ENCODE measurements around the gene DCHS1.

DCHS1 gene

DNA sequence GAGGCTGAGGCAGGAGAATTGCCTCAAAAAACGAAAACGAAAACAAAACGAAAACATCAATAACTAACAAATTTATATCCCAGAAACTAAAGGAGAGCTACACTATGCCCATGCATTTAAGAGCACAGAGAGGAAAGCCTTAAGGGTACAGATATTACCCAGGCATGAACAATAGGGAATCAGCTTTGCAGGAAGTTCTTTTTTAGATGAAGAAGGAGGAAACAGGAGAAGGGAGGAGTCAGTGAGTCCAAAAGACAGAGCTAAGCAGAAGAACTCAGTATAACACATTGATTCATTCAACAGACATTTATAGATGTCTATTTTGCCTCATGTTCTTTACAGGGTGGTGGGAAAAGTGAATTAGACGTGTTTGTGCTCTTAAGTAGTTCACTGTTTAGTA is 19.3 kb upstream of the DCHS1 start:
- TF ChIP-seq CTCF (IDR thresholded peaks at IDR 0.05; ENCODE audit: low read depth, low read length) (no peak), EZH2phosphoT487 (IDR thresholded peaks at IDR 0.05; ENCODE audit: low read depth) (no peak)
- Histone ChIP-seq H3K9me3 (ENCODE audit: insufficient read depth, low read length) (no peaks in the 10 kb centered on the region), H3K4me2 (ENCODE audit: low read length) (no peak overlapping the region), H3K27me3 (ENCODE audit: low read depth, low read length) (no peaks in the 10 kb centered on the region), H3K36me3 (replicated peaks; ENCODE audit: low read depth, low read length) (peaks cover 13% of the 10 kb centered on the region), H3K9ac (ENCODE audit: low read length) (no peak overlapping the region), H2AFZ (ENCODE audit: low read depth, low read length) (no peak overlapping the region), H4K20me1 (ENCODE audit: insufficient read depth, low read length) (no peaks in the 10 kb centered on the region), H3K27ac (ENCODE audit: low read length) (no peak overlapping the region), H3K4me1 (ENCODE audit: low read length) (peaks cover 11% of the 10 kb centered on the region), H3K4me3 (ENCODE audit: low read length) (no peak overlapping the region), H3K79me2 (ENCODE audit: low read length) (no peaks in the 10 kb centered on the region)

- Histone ChIP-seq H3K27ac (ENCODE audit: low read length) (no peak overlapping the region), H4K20me1 (ENCODE audit: insufficient read depth, low read length) (no peaks in the 10 kb centered on the region), H3K9me3 (ENCODE audit: insufficient read depth, low read length) (no peaks in the 10 kb centered on the region), H3K9ac (ENCODE audit: low read length) (no peak overlapping the region), H3K4me3 (ENCODE audit: low read length) (no peak overlapping the region), H3K27me3 (ENCODE audit: low read depth, low read length) (no peaks in the 10 kb centered on the region), H3K4me2 (ENCODE audit: low read length) (no peak overlapping the region), H3K4me1 (ENCODE audit: low read length) (peaks cover 11% of the 10 kb centered on the region), H2AFZ (ENCODE audit: low read depth, low read length) (no peak overlapping the region), H3K36me3 (replicated peaks; ENCODE audit: low read depth, low read length) (peaks cover 8% of the 10 kb centered on the region), H3K79me2 (ENCODE audit: low read length) (no peaks in the 10 kb centered on the region)
- TF ChIP-seq EZH2phosphoT487 (IDR thresholded peaks at IDR 0.05; ENCODE audit: low read depth) (no peak), CTCF (IDR thresholded peaks at IDR 0.05; ENCODE audit: low read depth, low read length) (no peak)
Observed at GRCh38 chr11:6674219-6674597, 18.6 kb upstream of the DCHS1 start.

DNA sequence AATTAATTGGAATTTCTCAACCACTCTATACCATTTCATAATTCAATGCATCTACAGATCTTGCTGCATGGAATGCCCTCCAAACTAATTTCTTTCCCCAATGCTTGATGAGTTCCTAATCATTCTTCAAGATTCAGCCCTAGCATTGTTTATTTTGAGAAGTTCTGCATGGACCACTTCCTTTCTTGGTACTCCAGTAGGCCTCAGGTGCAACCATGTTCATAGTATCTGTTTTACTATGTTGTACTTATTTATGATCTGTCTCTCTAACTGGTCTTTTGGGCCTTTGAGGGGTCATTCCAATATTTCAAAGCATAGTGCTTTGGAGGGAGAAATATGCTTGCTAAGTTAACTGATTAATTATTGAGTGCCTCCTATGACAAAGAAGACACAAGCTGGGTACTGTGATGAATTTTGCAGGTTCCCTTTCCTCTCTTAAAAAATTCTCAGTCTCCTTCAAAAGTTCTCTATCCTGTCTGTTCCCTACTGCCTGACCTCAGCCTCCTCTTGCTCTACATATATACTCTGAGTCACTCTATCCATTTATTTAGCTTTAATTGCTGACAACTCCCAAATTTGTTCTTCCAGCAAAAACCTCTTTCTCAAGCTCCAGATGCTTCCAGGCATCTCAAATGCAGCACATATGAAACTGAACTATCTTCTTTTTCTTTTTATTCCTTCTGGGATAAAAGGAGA is 18.1 kb upstream of the DCHS1 start:
- peaks cover 4% of the 10 kb centered on the region for H3K36me3 ChIP-seq (replicated peaks; ENCODE audit: low read depth, low read length)
- no peak overlapping the region for H3K4me3 ChIP-seq (ENCODE audit: low read length)
- H3K27me3 ChIP-seq (ENCODE audit: low read depth, low read length) = no peaks in the 10 kb centered on the region
- no peak overlapping the region for H2AFZ ChIP-seq (ENCODE audit: low read depth, low read length)
- no peak overlapping the region for H3K9ac ChIP-seq (ENCODE audit: low read length)
- no peaks in the 10 kb centered on the region for H4K20me1 ChIP-seq (ENCODE audit: insufficient read depth, low read length)
- no peaks in the 10 kb centered on the region for H3K9me3 ChIP-seq (ENCODE audit: insufficient read depth, low read length)
- no peaks in the 10 kb centered on the region for H3K79me2 ChIP-seq (ENCODE audit: low read length)
- peaks cover 11% of the 10 kb centered on the region for H3K4me1 ChIP-seq (ENCODE audit: low read length)
- no peak for TF ChIP-seq CTCF (IDR thresholded peaks at IDR 0.05; ENCODE audit: low read depth, low read length)
- no peak for TF ChIP-seq EZH2phosphoT487 (IDR thresholded peaks at IDR 0.05; ENCODE audit: low read depth)
- H3K27ac ChIP-seq (ENCODE audit: low read length) = no peak overlapping the region
- H3K4me2 ChIP-seq (ENCODE audit: low read length) = peak overlapping the region; percentile 7; the same call in 1 of the 2 replicates

DNA sequence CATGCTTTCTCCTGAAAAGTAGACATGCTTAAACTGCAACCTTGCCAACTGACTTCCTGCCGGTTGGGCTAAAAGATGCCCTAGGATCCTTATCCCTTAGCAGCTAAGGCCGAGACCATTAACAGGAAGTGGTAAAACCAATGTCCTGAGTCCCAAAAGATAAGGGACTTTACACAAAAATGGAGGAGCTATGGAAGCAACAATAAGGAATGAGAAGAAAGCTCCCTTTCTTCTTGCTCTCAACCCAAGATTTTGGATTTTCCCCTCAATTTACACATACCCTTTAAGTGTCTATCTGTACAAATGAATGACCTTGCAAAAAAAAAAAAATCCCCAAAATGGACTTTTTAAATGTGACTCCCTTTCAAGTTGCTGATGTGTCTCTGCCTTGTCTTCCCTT is 16.4 kb upstream of the DCHS1 start:
- Histone ChIP-seq H3K4me2 (ENCODE audit: low read length) (no peak overlapping the region), H3K4me3 (ENCODE audit: low read length) (no peak overlapping the region), H3K27ac (ENCODE audit: low read length) (no peak overlapping the region), H4K20me1 (ENCODE audit: insufficient read depth, low read length) (no peaks in the 10 kb centered on the region), H3K36me3 (replicated peaks; ENCODE audit: low read depth, low read length) (peaks cover 2% of the 10 kb centered on the region), H2AFZ (ENCODE audit: low read depth, low read length) (no peak overlapping the region), H3K9ac (ENCODE audit: low read length) (no peak overlapping the region), H3K27me3 (ENCODE audit: low read depth, low read length) (no peaks in the 10 kb centered on the region), H3K79me2 (ENCODE audit: low read length) (no peaks in the 10 kb centered on the region), H3K4me1 (ENCODE audit: low read length) (peaks cover 17% of the 10 kb centered on the region), H3K9me3 (ENCODE audit: insufficient read depth, low read length) (no peaks in the 10 kb centered on the region)
- no peak for TF ChIP-seq EZH2phosphoT487 (IDR thresholded peaks at IDR 0.05; ENCODE audit: low read depth)
- TF ChIP-seq CTCF (IDR thresholded peaks at IDR 0.05; ENCODE audit: low read depth, low read length) = no peak
